HEK293 (cell line): ENCODE measurements around the gene ATP8A2.

ENCODE experiments used
- CTCF ChIA-PET: fragments of 350-600 bp; formaldehyde crosslinking; extraction: SDS; loops from one replicate; lab custom pipeline; 2021; ENCODE audit warnings: antibody characterized with exemption; lab: Yijun Ruan, JAX
- POLR2A ChIA-PET: fragments of 300-600 bp; formaldehyde crosslinking; extraction: SDS; loops from one replicate; lab custom pipeline; 2020; ENCODE audit warnings: antibody characterized with exemption, inconsistent platforms; lab: Yijun Ruan, JAX
- H3K27ac ChIP-seq: fragments of 200-500 bp; sonication (Bioruptor generic); 2 replicates; pipeline ENCODE4 v1.5.1; 2014; ENCODE audit warnings: low read depth, low read length, control low read depth, inconsistent platforms; ENCODE audit errors: extremely low read depth
- H3K36me3 ChIP-seq, 2 experiments: fragments of 200-500 bp in 1 of 2; sonication (Bioruptor generic) in 1 of 2; 1 replicate in 1 of 2; 2 replicates in 1 of 2; pipeline ENCODE4 v1.5.1; 2014 to 2017; ENCODE audit warnings: inconsistent platforms in 2 of 2, low read length in 2 of 2; ENCODE audit not compliant: control insufficient read depth in 2 of 2, insufficient read depth in 1 of 2
- H3K4me1 ChIP-seq: fragments of 200-500 bp; sonication (Bioruptor generic); 2 replicates; pipeline ENCODE4 v1.5.1; 2014; ENCODE audit warnings: mild to moderate bottlenecking, low read length, inconsistent platforms; ENCODE audit not compliant: control insufficient read depth, insufficient read depth
- H3K4me3 ChIP-seq: 2 replicates; pipeline ENCODE4 v1.5.1; 2011; ENCODE audit warnings: low read depth, mild to moderate bottlenecking, control low read depth, low read length, moderate library complexity
- H3K9me3 ChIP-seq: fragments of 200-500 bp; sonication (Bioruptor generic); 2 replicates; pipeline ENCODE4 v1.5.1; 2014; ENCODE audit warnings: low read depth, low read length, inconsistent platforms; ENCODE audit not compliant: control insufficient read depth, insufficient read depth
- EGR2 ChIP-seq: fragments of 450-650 bp; formaldehyde crosslinking; IDR thresholded peaks from 2 replicates; pipeline ENCODE4 v1.5.1; 2016; ENCODE audit warnings: low read depth, missing biosample characterization, missing genetic modification characterization
- HOXA7 ChIP-seq: sonication (generic); formaldehyde crosslinking; IDR thresholded peaks from 2 replicates; pipeline ENCODE4 v1.8.1; 2022; ENCODE audit warnings: missing genetic modification reagents, borderline replicate concordance
- SETDB1 ChIP-seq: IDR thresholded peaks from one replicate; pipeline ENCODE4 v1.6.1; 2017; ENCODE audit warnings: mild to moderate bottlenecking, low read length, moderate library complexity, mixed read lengths; ENCODE audit not compliant: insufficient read length
- ZFHX2 ChIP-seq: fragments of 450-650 bp; formaldehyde crosslinking; conservative IDR thresholded peaks from 2 replicates; pipeline ENCODE4 v1.5.1; 2016; ENCODE audit warnings: missing biosample characterization, missing genetic modification characterization
- ZNF423 ChIP-seq: fragments of 450-650 bp; formaldehyde crosslinking; IDR thresholded peaks from 2 replicates; pipeline ENCODE4 v1.5.1; 2016; ENCODE audit warnings: missing biosample characterization, missing genetic modification characterization
- ZNF501 ChIP-seq: fragments of 450-650 bp; formaldehyde crosslinking; IDR thresholded peaks from 2 replicates; pipeline ENCODE4 v1.5.1; 2016; ENCODE audit warnings: missing biosample characterization, missing genetic modification characterization
- ZNF510 ChIP-seq: fragments of 450-650 bp; formaldehyde crosslinking; IDR thresholded peaks from 2 replicates; pipeline ENCODE4 v1.5.1; 2018; ENCODE audit warnings: mild to moderate bottlenecking, missing genetic modification characterization, missing biosample characterization; ENCODE audit not compliant: insufficient replicate concordance
- ZNF629 ChIP-seq: fragments of 450-650 bp; formaldehyde crosslinking; IDR thresholded peaks from 2 replicates; pipeline ENCODE4 v1.5.1; 2017; ENCODE audit warnings: missing biosample characterization, missing genetic modification characterization
- ZNF776 ChIP-seq: fragments of 450-650 bp; formaldehyde crosslinking; IDR thresholded peaks from 2 replicates; pipeline ENCODE4 v1.5.0; 2017; ENCODE audit warnings: missing biosample characterization, missing genetic modification characterization, borderline replicate concordance
- TF ChIP-seq, protein P1 (sequence below): fragments of 450-650 bp; formaldehyde crosslinking; IDR thresholded peaks from 2 replicates; pipeline ENCODE4 v1.5.1; 2017; ENCODE audit warnings: missing biosample characterization, missing genetic modification characterization
- TF ChIP-seq, protein P2 (sequence below): fragments of 450-650 bp; formaldehyde crosslinking; IDR thresholded peaks from 2 replicates; pipeline ENCODE4 v1.5.1; 2016; ENCODE audit warnings: missing biosample characterization, missing genetic modification characterization, borderline replicate concordance
- TF ChIP-seq, protein P3 (sequence below): fragments of 450-650 bp; formaldehyde crosslinking; IDR thresholded peaks from 2 replicates; pipeline ENCODE4 v1.5.0; 2017; ENCODE audit warnings: missing biosample characterization, missing genetic modification characterization, borderline replicate concordance
- TF ChIP-seq, protein P4 (sequence below): fragments of 450-650 bp; formaldehyde crosslinking; IDR thresholded peaks from 2 replicates; pipeline ENCODE4 v1.5.1; 2016; ENCODE audit warnings: missing biosample characterization, missing genetic modification characterization

Gene ATP8A2

DNA sequence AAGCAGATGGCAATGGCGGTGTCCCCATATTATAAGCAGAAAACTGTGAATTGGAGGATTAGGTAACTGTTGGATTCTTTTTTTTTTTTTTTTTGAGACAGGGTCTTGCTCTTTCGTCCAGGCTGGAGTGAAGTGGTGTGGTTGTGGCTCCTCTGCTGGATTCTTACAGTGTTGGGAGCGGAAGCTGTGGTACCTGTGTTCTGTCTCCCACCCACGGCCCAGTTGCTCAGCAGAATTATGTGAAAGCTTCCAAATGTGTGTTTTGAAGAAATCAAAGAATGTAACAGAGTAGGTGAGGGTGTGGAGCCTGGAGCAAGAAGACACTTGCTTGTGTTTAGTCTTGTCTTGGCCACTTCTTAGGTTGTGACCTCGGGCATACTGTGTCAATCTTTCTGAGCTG lies 384.5 kb downstream of the ATP8A2 start:
- CTCF ChIA-PET: interaction anchor here (1.2 kb wide), 1 partner anchor 125 kb away, joined by 3 read pairs; no protein-coding TSS in a partner anchor
- no peak overlapping the region for H3K4me3 ChIP-seq
- TF ChIP-seq HOXA7 (CRISPR knock-in tag) (no peak), ZNF776 (no peak), ZNF501 (no peak), SETDB1 (no peak)
- TF ChIP-seq, protein P1, sequence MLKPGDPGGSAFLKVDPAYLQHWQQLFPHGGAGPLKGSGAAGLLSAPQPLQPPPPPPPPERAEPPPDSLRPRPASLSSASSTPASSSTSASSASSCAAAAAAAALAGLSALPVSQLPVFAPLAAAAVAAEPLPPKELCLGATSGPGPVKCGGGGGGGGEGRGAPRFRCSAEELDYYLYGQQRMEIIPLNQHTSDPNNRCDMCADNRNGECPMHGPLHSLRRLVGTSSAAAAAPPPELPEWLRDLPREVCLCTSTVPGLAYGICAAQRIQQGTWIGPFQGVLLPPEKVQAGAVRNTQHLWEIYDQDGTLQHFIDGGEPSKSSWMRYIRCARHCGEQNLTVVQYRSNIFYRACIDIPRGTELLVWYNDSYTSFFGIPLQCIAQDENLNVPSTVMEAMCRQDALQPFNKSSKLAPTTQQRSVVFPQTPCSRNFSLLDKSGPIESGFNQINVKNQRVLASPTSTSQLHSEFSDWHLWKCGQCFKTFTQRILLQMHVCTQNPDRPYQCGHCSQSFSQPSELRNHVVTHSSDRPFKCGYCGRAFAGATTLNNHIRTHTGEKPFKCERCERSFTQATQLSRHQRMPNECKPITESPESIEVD (tag by site-specific recombination): no peak
- TF ChIP-seq, protein P2, sequence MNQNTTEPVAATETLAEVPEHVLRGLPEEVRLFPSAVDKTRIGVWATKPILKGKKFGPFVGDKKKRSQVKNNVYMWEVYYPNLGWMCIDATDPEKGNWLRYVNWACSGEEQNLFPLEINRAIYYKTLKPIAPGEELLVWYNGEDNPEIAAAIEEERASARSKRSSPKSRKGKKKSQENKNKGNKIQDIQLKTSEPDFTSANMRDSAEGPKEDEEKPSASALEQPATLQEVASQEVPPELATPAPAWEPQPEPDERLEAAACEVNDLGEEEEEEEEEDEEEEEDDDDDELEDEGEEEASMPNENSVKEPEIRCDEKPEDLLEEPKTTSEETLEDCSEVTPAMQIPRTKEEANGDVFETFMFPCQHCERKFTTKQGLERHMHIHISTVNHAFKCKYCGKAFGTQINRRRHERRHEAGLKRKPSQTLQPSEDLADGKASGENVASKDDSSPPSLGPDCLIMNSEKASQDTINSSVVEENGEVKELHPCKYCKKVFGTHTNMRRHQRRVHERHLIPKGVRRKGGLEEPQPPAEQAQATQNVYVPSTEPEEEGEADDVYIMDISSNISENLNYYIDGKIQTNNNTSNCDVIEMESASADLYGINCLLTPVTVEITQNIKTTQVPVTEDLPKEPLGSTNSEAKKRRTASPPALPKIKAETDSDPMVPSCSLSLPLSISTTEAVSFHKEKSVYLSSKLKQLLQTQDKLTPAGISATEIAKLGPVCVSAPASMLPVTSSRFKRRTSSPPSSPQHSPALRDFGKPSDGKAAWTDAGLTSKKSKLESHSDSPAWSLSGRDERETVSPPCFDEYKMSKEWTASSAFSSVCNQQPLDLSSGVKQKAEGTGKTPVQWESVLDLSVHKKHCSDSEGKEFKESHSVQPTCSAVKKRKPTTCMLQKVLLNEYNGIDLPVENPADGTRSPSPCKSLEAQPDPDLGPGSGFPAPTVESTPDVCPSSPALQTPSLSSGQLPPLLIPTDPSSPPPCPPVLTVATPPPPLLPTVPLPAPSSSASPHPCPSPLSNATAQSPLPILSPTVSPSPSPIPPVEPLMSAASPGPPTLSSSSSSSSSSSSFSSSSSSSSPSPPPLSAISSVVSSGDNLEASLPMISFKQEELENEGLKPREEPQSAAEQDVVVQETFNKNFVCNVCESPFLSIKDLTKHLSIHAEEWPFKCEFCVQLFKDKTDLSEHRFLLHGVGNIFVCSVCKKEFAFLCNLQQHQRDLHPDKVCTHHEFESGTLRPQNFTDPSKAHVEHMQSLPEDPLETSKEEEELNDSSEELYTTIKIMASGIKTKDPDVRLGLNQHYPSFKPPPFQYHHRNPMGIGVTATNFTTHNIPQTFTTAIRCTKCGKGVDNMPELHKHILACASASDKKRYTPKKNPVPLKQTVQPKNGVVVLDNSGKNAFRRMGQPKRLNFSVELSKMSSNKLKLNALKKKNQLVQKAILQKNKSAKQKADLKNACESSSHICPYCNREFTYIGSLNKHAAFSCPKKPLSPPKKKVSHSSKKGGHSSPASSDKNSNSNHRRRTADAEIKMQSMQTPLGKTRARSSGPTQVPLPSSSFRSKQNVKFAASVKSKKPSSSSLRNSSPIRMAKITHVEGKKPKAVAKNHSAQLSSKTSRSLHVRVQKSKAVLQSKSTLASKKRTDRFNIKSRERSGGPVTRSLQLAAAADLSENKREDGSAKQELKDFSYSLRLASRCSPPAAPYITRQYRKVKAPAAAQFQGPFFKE (tag by site-specific recombination): no peak
- TF ChIP-seq, protein P3, sequence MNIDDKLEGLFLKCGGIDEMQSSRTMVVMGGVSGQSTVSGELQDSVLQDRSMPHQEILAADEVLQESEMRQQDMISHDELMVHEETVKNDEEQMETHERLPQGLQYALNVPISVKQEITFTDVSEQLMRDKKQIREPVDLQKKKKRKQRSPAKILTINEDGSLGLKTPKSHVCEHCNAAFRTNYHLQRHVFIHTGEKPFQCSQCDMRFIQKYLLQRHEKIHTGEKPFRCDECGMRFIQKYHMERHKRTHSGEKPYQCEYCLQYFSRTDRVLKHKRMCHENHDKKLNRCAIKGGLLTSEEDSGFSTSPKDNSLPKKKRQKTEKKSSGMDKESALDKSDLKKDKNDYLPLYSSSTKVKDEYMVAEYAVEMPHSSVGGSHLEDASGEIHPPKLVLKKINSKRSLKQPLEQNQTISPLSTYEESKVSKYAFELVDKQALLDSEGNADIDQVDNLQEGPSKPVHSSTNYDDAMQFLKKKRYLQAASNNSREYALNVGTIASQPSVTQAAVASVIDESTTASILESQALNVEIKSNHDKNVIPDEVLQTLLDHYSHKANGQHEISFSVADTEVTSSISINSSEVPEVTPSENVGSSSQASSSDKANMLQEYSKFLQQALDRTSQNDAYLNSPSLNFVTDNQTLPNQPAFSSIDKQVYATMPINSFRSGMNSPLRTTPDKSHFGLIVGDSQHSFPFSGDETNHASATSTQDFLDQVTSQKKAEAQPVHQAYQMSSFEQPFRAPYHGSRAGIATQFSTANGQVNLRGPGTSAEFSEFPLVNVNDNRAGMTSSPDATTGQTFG (tag by site-specific recombination): no peak
- no peaks in the 10 kb centered on the region for H3K36me3 ChIP-seq
- no peaks in the 10 kb centered on the region for H3K9me3 ChIP-seq
- POLR2A ChIA-PET: no interaction called here
- H3K4me1 ChIP-seq: no peaks in the 10 kb centered on the region; the same call in none of the 2 replicates
- H3K27ac ChIP-seq: no peak overlapping the region

DNA sequence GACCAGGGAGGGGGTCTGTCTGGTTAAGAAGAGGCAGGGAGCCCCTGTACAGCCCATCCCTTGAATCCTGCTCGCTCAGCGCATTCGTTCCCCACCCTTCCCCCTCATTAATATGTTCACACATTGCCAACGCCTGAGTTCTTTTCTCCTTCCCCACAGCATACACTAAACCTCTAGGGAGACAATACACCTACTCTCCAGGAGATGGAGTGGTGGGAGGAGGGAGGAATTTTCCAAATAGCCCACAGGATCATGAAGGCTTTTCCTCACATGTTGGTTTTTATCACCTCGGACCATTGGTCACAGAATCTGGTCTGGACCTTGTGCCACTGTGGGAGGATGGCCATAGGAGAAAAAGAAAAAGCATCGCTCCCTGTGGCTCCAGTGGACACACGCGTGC lies 385.1 kb downstream of the ATP8A2 start:
- no peaks in the 10 kb centered on the region; the same call in none of the 2 replicates for H3K4me1 ChIP-seq
- H3K36me3 ChIP-seq: no peaks in the 10 kb centered on the region
- peak; percentile 66 for TF ChIP-seq EGR2 (tag by site-specific recombination)
- peak; percentile 71 for TF ChIP-seq ZFHX2
- TF ChIP-seq ZNF510 (tag by site-specific recombination): no peak
- TF ChIP-seq ZNF423 (tag by site-specific recombination): no peak
- TF ChIP-seq, protein P4, sequence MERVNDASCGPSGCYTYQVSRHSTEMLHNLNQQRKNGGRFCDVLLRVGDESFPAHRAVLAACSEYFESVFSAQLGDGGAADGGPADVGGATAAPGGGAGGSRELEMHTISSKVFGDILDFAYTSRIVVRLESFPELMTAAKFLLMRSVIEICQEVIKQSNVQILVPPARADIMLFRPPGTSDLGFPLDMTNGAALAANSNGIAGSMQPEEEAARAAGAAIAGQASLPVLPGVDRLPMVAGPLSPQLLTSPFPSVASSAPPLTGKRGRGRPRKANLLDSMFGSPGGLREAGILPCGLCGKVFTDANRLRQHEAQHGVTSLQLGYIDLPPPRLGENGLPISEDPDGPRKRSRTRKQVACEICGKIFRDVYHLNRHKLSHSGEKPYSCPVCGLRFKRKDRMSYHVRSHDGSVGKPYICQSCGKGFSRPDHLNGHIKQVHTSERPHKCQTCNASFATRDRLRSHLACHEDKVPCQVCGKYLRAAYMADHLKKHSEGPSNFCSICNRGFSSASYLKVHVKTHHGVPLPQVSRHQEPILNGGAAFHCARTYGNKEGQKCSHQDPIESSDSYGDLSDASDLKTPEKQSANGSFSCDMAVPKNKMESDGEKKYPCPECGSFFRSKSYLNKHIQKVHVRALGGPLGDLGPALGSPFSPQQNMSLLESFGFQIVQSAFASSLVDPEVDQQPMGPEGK (tag by site-specific recombination): no peak
- no peak for TF ChIP-seq ZNF629 (tag by site-specific recombination)
- H3K4me3 ChIP-seq: no peak overlapping the region
- CTCF ChIA-PET: interaction anchor here (1.2 kb wide), 1 partner anchor 125 kb away, joined by 3 read pairs; no protein-coding TSS in a partner anchor
- H3K27ac ChIP-seq: no peak overlapping the region
- H3K9me3 ChIP-seq: no peaks in the 10 kb centered on the region
- POLR2A ChIA-PET: no interaction called here
